ENCODE data around the gene OPCML. TPM values are rescaled to one million over a fixed set of nuclear protein-coding genes. Genes with fewer than 3 reads are reported as not detected.

The OPCML gene
- total RNA-seq, 1 experiment from 2014 or later, result not detected

DNA sequence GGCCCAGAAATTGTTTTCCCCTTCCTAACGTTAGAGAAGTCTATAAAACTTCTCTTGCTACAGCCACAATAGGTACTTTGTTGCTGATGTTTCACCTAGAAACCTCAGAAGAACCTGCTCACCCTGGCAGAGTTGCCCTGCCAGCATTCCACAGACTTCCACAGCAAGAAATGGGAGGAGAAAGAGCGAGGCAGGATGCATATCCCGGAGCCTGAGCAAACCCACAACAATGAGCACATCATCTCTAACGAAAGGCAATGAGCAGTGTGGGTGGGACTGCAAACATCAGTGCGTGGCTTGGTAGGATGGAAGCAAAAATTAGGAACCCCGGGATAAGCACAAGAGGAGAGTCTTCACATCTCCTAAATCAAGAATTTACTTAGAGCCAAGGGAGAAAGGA, 892.3 kb downstream of the OPCML start:
- DNase-seq (ENCODE audit: low read depth, low spot score), result no peak
- TF ChIP-seq SIN3A (IDR thresholded peaks at IDR 0.05; ENCODE audit: borderline replicate concordance, insufficient read depth, low read depth, low read length) (no peak), TCF7L2 (IDR thresholded peaks at IDR 0.05; ENCODE audit: low read depth, low read length) (no peak), POLR2AphosphoS5 (IDR thresholded peaks at IDR 0.05; ENCODE audit: low read depth, low read length) (no peak), CTCF (IDR thresholded peaks at IDR 0.05) (no peak)
- TF ChIP-seq, protein P1, sequence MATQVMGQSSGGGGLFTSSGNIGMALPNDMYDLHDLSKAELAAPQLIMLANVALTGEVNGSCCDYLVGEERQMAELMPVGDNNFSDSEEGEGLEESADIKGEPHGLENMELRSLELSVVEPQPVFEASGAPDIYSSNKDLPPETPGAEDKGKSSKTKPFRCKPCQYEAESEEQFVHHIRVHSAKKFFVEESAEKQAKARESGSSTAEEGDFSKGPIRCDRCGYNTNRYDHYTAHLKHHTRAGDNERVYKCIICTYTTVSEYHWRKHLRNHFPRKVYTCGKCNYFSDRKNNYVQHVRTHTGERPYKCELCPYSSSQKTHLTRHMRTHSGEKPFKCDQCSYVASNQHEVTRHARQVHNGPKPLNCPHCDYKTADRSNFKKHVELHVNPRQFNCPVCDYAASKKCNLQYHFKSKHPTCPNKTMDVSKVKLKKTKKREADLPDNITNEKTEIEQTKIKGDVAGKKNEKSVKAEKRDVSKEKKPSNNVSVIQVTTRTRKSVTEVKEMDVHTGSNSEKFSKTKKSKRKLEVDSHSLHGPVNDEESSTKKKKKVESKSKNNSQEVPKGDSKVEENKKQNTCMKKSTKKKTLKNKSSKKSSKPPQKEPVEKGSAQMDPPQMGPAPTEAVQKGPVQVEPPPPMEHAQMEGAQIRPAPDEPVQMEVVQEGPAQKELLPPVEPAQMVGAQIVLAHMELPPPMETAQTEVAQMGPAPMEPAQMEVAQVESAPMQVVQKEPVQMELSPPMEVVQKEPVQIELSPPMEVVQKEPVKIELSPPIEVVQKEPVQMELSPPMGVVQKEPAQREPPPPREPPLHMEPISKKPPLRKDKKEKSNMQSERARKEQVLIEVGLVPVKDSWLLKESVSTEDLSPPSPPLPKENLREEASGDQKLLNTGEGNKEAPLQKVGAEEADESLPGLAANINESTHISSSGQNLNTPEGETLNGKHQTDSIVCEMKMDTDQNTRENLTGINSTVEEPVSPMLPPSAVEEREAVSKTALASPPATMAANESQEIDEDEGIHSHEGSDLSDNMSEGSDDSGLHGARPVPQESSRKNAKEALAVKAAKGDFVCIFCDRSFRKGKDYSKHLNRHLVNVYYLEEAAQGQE (IDR thresholded peaks at IDR 0.05; ENCODE audit: insufficient read depth in 1 of 2, low read depth in 2 of 2, low read length in 1 of 2), result no peak
- no peaks in the 10 kb centered on the region for H3K4me1 ChIP-seq (ENCODE audit: control insufficient read depth, insufficient read depth, low read length)
- ChIA-PET CTCF (no interaction called here), POLR2A (no interaction called here)
- no peaks in the 10 kb centered on the region for H3K9me3 ChIP-seq (ENCODE audit: control insufficient read depth, insufficient read depth, low read depth, low read length)
- BruUV-seq (replicated peaks), result no TSS peak
- H3K4me3 ChIP-seq (ENCODE audit: low read depth in 2 of 2, low read length in 2 of 2), result no peak overlapping the region
- H3K27ac ChIP-seq (ENCODE audit: low read length), result no peak overlapping the region
- no peaks in the 10 kb centered on the region for H3K36me3 ChIP-seq (ENCODE audit: control insufficient read depth, insufficient read depth, low read length)
- H3K27me3 ChIP-seq (ENCODE audit: control insufficient read depth, insufficient read depth, low read length), result no peaks in the 10 kb centered on the region
- in situ Hi-C loops (cut with HindIII; ENCODE audit: low pct_unique_long_range_greater_than_20kb, low sequenced_read_pairs) (no loop called here), intact Hi-C loops (cut with micrococcal nuclease; ENCODE audit: unreplicated experiment) (no loop called here)
- ATAC-seq, result no peak

- Histone ChIP-seq H3K27ac (ENCODE audit: low read length) (no peak overlapping the region), H3K4me3 (ENCODE audit: low read depth in 2 of 2, low read length in 2 of 2) (no peak overlapping the region), H3K9me3 (ENCODE audit: control insufficient read depth, insufficient read depth, low read depth, low read length) (no peaks in the 10 kb centered on the region), H3K4me1 (ENCODE audit: control insufficient read depth, insufficient read depth, low read length) (no peaks in the 10 kb centered on the region), H3K36me3 (ENCODE audit: control insufficient read depth, insufficient read depth, low read length) (no peaks in the 10 kb centered on the region), H3K27me3 (ENCODE audit: control insufficient read depth, insufficient read depth, low read length) (no peaks in the 10 kb centered on the region)
- TF ChIP-seq POLR2AphosphoS5 (IDR thresholded peaks at IDR 0.05; ENCODE audit: low read depth, low read length) (no peak), TCF7L2 (IDR thresholded peaks at IDR 0.05; ENCODE audit: low read depth, low read length) (no peak), SIN3A (IDR thresholded peaks at IDR 0.05; ENCODE audit: borderline replicate concordance, insufficient read depth, low read depth, low read length) (no peak), CTCF (IDR thresholded peaks at IDR 0.05) (no peak)
- TF ChIP-seq, protein P1 (IDR thresholded peaks at IDR 0.05; ENCODE audit: insufficient read depth in 1 of 2, low read depth in 2 of 2, low read length in 1 of 2), result no peak
- POLR2A ChIA-PET, result no interaction called here
- intact Hi-C loops (cut with micrococcal nuclease; ENCODE audit: unreplicated experiment), result no loop called here
- CTCF ChIA-PET, result no interaction called here
- ATAC-seq (no peak), DNase-seq (ENCODE audit: low read depth, low spot score) (no peak)
- BruUV-seq (replicated peaks), result no TSS peak
- in situ Hi-C loops (cut with HindIII; ENCODE audit: low pct_unique_long_range_greater_than_20kb, low sequenced_read_pairs), result no loop called here
Observed at GRCh38 chr11:132639403-132639802, 892.9 kb downstream of the OPCML start.
